ENCODE measurements around the gene SLC35B1.
A peak's percentile ranks its signal among the peaks of the same experiment; 100 is the strongest.
"Not testable (repeated sequence)": the region's sequence is repeated elsewhere in the genome, so short reads cannot be mapped to it uniquely, and the experiment has no call there.

Gene SLC35B1

GRCh38 chr17:49699966-49700575 is 7.7 kb downstream of the SLC35B1 start:
- DNase-seq (ENCODE audit: low spot score): no peak

DNA sequence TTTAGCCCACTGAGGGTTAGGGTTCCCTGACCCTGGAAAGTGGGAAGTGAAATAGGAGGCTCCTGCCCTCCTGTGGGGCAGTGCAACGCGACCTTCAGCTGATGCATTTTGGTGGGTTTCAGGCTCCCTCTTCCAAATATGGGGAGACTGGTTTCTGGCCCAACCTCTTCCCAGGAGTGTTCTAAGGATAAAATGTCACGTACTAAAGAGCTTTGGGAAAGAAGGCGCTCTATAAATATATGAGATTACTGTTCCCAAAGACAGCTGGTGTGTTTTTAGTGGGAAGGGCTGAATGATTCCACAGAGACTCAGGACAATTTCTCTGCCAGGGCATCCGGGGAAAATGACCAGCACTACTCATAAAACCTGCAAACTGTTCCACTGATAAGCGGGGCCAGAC is 9.8 kb downstream of the SLC35B1 start:
- DNase-seq (ENCODE audit: low spot score): no peak

GRCh38 chr17:49696233-49696761 is 11.5 kb downstream of the SLC35B1 start:
- no peak for DNase-seq (ENCODE audit: low spot score)

DNA sequence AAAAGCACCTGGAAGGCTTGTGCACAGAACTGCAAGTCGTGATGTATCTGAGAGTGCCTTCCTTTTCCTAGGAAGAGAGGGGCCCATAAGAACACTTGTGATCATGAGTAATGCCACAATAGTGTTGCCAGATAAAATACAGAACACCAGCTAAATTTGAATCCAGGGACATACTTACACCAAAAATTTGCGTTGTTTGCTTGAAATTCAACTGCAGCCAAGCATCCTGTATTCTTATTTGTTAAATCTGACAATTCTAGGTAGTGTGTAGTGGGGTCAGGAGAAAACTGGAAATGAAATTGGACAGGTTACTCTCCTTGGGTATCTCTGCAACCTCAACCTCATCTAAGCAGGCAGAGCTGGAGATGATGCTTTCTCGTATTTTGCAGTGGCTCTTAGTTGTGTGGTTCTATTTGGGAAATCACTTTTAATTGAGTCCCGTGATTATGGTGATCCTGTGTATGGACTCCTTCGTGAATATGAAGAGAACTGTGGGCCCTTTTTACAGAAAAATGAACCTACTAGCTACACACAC is 12.0 kb downstream of the SLC35B1 start:
- no peak for DNase-seq (ENCODE audit: low spot score)

GRCh38 chr17:49694847-49695697 is 12.7 kb downstream of the SLC35B1 start:
- peak; percentile 39 for DNase-seq (ENCODE audit: low spot score)

DNA sequence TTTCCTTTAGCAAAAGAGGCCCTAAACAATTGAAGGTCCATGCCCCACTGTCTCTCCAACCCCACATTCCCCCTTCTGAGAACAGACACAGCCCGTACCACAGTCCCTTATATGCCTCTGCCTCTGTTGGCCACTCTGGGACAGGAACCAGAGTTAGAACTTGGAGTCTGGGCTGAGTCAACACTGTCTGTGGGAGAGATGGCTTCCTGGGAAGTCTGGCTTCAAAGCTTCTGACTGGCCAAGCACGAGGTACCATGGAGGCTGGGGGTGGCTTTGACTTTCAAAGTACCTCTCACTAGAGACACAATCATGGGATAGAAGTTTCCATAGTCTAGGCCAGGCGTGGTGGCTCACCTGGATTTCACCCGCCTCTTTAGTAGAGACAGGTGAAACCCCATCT is 15.0 kb downstream of the SLC35B1 start:
- DNase-seq (ENCODE audit: low spot score): no peak

- no peak for DNase-seq (ENCODE audit: low spot score)
Observed at GRCh38 chr17:49691677-49692191, 16.0 kb downstream of the SLC35B1 start.

GRCh38 chr17:49691086-49691676 is 16.6 kb downstream of the SLC35B1 start:
- DNase-seq (ENCODE audit: low spot score): peak; percentile 27

GRCh38 chr17:49690256-49690655 is 17.5 kb downstream of the SLC35B1 start:
- DNase-seq (ENCODE audit: low spot score): no peak

GRCh38 chr17:49688848-49689247 is 18.9 kb downstream of the SLC35B1 start:
- no peak for DNase-seq (ENCODE audit: low spot score)

DNA sequence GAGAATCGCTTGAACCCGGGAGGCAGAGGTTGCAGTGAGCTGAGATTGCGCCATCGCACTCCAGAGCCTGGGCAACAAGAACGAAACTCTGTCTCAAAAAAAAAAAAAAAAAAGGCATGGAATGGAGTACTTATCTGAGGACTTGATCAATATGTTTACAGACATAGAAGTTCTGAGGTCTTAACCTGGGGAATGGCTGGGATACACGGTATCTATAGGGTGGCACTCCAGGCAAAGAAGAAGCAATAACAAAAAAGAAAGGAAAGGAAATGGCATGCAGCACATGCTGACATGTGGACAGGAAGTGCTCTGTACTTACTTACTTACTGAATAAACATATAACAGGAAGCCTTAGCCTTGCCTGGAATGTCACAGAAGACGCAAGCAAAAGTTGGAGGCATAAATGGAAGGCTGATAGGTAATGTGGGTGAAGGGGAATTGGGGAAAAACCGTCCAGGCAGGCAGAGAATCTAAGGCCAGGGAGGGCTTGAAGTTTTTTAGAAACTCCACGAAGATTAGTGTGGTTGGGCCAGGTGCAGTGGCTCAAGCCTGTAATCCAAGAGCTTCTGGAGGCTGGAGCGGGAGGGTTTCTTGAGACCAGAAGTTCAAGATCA is 19.8 kb downstream of the SLC35B1 start:
- DNase-seq (ENCODE audit: low spot score): no peak

DNA sequence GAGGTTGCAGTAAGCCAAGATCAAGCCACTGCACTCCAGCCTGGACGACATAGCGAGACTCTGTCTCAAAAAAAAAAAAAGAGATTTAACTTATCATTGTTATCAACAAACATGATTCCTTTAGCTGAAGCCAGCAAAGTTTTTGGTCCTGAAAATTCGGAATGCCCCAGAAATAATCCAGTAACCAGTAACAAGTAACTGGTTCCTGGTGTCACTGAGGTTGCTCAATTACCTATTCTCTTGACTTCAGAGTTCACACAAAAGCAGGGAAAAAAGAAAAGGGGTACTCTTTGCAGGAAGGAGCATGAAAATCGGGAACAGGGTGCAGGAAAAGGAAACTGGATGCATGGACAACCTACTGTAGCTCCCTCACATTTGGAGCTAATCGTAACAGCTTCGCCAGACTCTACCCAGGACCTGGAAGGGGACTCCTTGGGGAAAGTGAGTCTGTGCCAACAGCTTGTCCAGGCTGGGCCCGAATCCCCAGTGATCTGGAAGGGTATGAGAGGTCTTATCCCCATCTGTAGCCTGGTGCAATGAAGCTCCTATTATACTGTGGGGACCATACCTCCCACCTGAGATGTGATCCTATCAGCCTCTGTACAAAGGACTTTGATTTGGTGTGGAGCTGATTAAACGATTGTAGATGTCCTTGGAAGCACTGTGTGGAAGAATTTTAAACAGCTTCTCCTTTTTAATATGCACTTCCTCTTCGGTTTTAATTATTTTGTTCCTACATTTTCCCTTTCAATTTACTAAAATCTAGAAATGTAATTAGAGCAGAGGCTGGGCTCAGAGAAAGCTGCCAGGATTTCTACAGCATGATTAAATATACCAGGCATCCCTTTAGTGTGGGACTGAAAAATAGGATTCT is 26.4 kb downstream of the SLC35B1 start:
- DNase-seq (ENCODE audit: low spot score): no peak

DNA sequence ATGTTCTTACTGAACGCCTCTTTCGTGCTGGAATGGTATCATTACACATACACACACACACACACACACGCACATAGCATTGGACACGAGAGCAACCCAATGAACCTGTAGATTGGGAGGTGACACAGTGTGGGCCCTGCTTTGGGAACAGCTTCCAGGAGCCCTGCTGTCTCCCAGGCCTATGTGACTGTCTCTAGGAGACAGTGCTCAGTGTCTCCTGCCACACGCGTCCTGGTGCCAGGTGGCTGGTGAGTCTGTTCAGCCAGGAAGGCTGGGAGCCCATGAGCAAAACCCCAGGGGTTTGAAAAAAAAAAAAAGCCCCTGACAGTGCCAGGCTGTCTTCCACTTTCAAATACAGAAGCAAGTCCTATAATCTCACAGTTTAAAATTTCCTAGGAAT is 27.4 kb downstream of the SLC35B1 start:
- no peak for DNase-seq (ENCODE audit: low spot score)

- peak; percentile 96 for DNase-seq (ENCODE audit: low spot score)
Observed at GRCh38 chr17:49677933-49678847, 29.6 kb downstream of the SLC35B1 start, which contains the start of gene SPOP. Gene SPOP (minus strand): TSS chr17:49678097. CDS start chr17:49622810, 55,287 bp downstream.

GRCh38 chr17:49677134-49677932 is 30.4 kb downstream of the SLC35B1 start:
- peak; percentile 99 for DNase-seq (ENCODE audit: low spot score)

GRCh38 chr17:49676276-49676868 is 31.4 kb downstream of the SLC35B1 start:
- peak; percentile 33 for DNase-seq (ENCODE audit: low spot score)

DNA sequence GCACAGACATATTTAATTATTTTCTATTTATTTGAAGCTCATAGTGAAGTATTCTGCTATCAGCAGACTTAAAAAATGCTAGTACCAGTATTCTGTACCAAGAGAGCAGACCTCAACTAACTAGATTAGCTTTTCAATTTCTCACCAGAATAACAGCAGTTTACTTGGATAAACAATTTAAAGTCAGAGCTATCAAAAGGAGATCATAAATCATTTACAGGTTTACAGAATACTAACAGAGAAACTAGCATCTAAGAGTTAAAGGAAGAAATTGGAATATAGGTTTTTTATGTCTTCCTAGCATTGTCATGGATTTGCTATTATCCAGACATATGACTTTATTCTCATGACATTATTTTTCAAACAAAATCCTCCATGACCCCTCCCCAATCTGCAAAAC is 33.3 kb downstream of the SLC35B1 start:
- no peak for DNase-seq (ENCODE audit: low spot score)

DNA sequence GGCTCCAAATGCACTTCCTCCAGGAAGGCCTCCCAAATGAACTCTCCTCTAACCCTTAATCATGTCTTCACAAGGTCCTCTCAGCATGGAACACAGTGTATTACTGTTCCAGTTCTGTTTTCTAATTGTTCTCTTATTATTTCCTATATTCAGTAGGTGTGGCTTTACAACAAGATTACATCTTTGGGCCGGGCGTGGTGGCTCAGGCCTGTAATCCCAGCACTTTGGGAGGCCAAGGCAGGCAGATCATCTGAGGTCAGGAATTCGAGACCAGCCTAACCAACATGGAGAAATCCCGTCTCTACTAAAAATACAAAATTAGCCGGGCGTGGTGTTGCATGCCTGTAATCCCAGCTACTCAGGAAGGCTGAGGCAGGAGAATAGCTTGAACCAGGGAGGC is 34.1 kb downstream of the SLC35B1 start:
- DNase-seq (ENCODE audit: low spot score): not testable (repeated sequence)

Measured in AG08396 (cell line).